Left renal cortex interstitium (tissue), 4 donors: ENCODE data around the gene OR5B12. TPM values are rescaled to one million over a fixed set of nuclear protein-coding genes. Genes with fewer than 3 reads are reported as not detected.
"Not testable (repeated sequence)": the region's sequence is repeated elsewhere in the genome, so short reads cannot be mapped to it uniquely, and the experiment has no call there.

ENCODE experiments used
- DNase-seq, 4 donors: peaks; one replicate each; pipeline ENCODE4 v3.0.0-alpha.2; 2013; ENCODE audit warnings: low read depth in 4 of 4, low spot score in 2 of 4, missing footprints in 1 of 4
- polyA plus RNA-seq, 4 donors: library from polyadenylated mRNA; unstranded; fragments of 120-200 nt; gene quantifications; one replicate each; pipeline ENCODE4 v1.2.1, GENCODE V29; 2013; ENCODE audit not compliant: insufficient read length in 4 of 4

Gene OR5B12
- not detected for polyA plus RNA-seq

GRCh38 chr11:58442136-58442535, at the start of gene OR5B12:
Gene OR5B12 (minus strand): TSS chr11:58442236. CDS start chr11:58440151, 2,085 bp downstream.
- DNase-seq, result no peak

- no peak for DNase-seq
Measured at GRCh38 chr11:58490827-58491226, 48.8 kb upstream of the OR5B12 start.

- DNase-seq, result no peak
Measured at GRCh38 chr11:58487170-58487569, 45.1 kb upstream of the OR5B12 start.

GRCh38 chr11:58485961-58486360, 43.9 kb upstream of the OR5B12 start:
- DNase-seq, result no peak

- no peak for DNase-seq
Measured at GRCh38 chr11:58471892-58472291, 29.9 kb upstream of the OR5B12 start.

- DNase-seq, result no peak
Measured at GRCh38 chr11:58466293-58466692, 24.3 kb upstream of the OR5B12 start.

GRCh38 chr11:58465690-58466089, 23.7 kb upstream of the OR5B12 start:
- DNase-seq, result no peak

GRCh38 chr11:58451585-58451984, 9.5 kb upstream of the OR5B12 start:
- DNase-seq, result no peak

GRCh38 chr11:58446294-58446693, 4.3 kb upstream of the OR5B12 start:
- no peak for DNase-seq

- DNase-seq, result no peak
Measured at GRCh38 chr11:58444300-58444699, 2.3 kb upstream of the OR5B12 start.

GRCh38 chr11:58438486-58438885, 3.5 kb downstream of the OR5B12 start:
- no peak for DNase-seq

- no peak for DNase-seq
Measured at GRCh38 chr11:58434217-58434616, 7.8 kb downstream of the OR5B12 start.

- DNase-seq, result no peak
Measured at GRCh38 chr11:58433638-58434203, 8.3 kb downstream of the OR5B12 start.

- DNase-seq, result no peak
Measured at GRCh38 chr11:58429273-58429672, 12.8 kb downstream of the OR5B12 start.

- no peak for DNase-seq
Measured at GRCh38 chr11:58428021-58428420, 14.0 kb downstream of the OR5B12 start, which contains the start of gene OR5B2. Gene OR5B2 (minus strand): TSS chr11:58428121. CDS start chr11:58423261, 4,860 bp downstream.

- DNase-seq, result no peak
Measured at GRCh38 chr11:58406774-58407173, 35.3 kb downstream of the OR5B12 start, which contains the start of gene OR5B3. Gene OR5B3 (minus strand): TSS chr11:58406874. CDS start chr11:58403409, 3,465 bp downstream.

GRCh38 chr11:58399622-58400021, 42.4 kb downstream of the OR5B12 start:
- not testable (repeated sequence) for DNase-seq

- DNase-seq, result no peak
Measured at GRCh38 chr11:58395581-58395980, 46.5 kb downstream of the OR5B12 start.

- no peak for DNase-seq
Measured at GRCh38 chr11:58394195-58394594, 47.8 kb downstream of the OR5B12 start.

- DNase-seq, result no peak
Measured at GRCh38 chr11:58392746-58393145, 49.3 kb downstream of the OR5B12 start.

- no peak for DNase-seq
Measured at GRCh38 chr11:58391879-58392278, 50.2 kb downstream of the OR5B12 start.

- no peak for DNase-seq
Measured at GRCh38 chr11:58390551-58391063, 51.4 kb downstream of the OR5B12 start.
